GM13977 (cell line): ENCODE measurements around the gene SLC7A8.

ENCODE experiments used
- DNase-seq: peaks from one replicate; pipeline ENCODE4 v3.0.0; 2012; ENCODE audit warnings: low spot score
- CTCF ChIP-seq: IDR thresholded peaks from 2 replicates; pipeline ENCODE4 v1.5.1; 2012; ENCODE audit warnings: mild to moderate bottlenecking, control low read depth; ENCODE audit not compliant: insufficient read depth; ENCODE audit errors: extremely low read depth, missing control alignments
- in situ Hi-C: fragments of 300-500 bp; cut with MboI; formaldehyde crosslinking; loops from one replicate; pipeline ENCODE4 v1.12.0; 2022; ENCODE audit warnings: low sequenced_read_pairs, low pct_unique_long_range_greater_than_20kb, mixed read lengths, inconsistent platforms; ENCODE audit not compliant: unreplicated experiment

Gene SLC7A8

GRCh38 chr14:23151342-23151741 is 32.1 kb downstream of the SLC7A8 start:
- in situ Hi-C loops = no loop called here
- DNase-seq = no peak
- TF ChIP-seq CTCF = no peak

GRCh38 chr14:23149745-23150144 is 33.7 kb downstream of the SLC7A8 start:
- DNase-seq = no peak
- in situ Hi-C loops = no loop called here
- TF ChIP-seq CTCF = no peak

- TF ChIP-seq CTCF = no peak
- DNase-seq = no peak
- in situ Hi-C loops = no loop called here
These were observed 34.7 kb downstream of the SLC7A8 start for GRCh38 chr14:23148591-23149249.

GRCh38 chr14:23147676-23148075 is 35.8 kb downstream of the SLC7A8 start:
- in situ Hi-C loops = no loop called here
- TF ChIP-seq CTCF = no peak
- DNase-seq = no peak

DNA sequence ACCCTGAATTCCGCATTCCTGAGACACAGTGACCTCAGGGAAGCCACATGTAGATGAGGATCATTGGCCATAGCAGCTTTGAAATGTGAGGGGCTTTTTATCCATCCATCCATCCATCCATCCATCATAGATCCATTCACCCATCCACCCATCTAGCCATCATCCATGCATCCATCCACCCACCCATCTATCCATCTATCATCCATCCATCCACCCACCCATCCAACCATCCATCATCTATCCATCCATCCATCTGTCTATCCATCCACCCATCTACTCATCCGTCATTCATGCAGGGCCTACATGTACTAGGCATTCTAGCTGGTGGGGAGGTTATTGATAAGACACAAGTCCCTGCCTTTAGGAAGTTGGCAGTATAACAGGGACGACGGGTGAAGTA is 36.5 kb downstream of the SLC7A8 start:
- no peak for TF ChIP-seq CTCF
- in situ Hi-C loops = no loop called here
- DNase-seq = no peak

DNA sequence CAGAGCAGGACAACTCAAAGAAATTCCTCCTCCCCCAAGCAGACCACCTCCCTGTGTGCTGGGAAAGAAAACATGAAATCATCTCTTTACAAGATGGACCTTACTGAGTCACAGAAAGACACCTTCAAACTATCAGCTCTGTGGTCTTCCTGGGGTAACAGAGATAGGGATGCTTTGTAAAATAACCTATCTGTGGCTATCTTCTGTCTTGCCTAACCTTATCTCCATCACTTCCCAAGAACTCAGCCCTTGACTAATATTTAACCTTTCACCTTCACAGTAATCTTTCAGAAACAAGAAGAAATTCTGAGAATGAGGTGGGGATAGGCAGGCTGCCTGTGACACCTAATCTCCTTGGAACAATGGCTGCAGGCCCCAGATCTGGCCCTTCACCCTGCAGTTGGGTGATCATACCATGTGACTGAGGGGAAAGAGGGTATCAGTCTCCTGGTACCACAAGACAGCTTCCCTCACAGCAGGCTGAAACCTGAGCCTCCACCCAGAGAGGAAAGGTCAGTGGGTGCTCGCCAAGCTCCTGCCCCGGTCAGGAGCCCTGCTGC is 37.0 kb downstream of the SLC7A8 start:
- no peak for TF ChIP-seq CTCF
- DNase-seq = no peak
- in situ Hi-C loops = no loop called here
